WTC11 (cell line): Measurements from ENCODE around the gene ARID2.

Experiments used
- CREB1 ChIP-seq: sonication (generic); formaldehyde crosslinking; IDR thresholded peaks from 2 replicates; pipeline ENCODE4 v1.8.0; 2023; ENCODE audit warnings: mild to moderate bottlenecking, missing genetic modification reagents
- FOXJ3 ChIP-seq: sonication (generic); formaldehyde crosslinking; IDR thresholded peaks from 2 replicates; pipeline ENCODE4 v1.9.0; 2021; ENCODE audit warnings: missing genetic modification reagents, mild to moderate bottlenecking, borderline replicate concordance
- NR2C2 ChIP-seq: sonication (generic); formaldehyde crosslinking; IDR thresholded peaks from 2 replicates; pipeline ENCODE4 v1.8.0; 2022; ENCODE audit warnings: mild to moderate bottlenecking, missing genetic modification reagents
- OVOL2 ChIP-seq: fragments of 250-450 bp; sonication (Bioruptor Pico); IDR thresholded peaks from 2 replicates; pipeline ENCODE4 v1.9.0; 2021; ENCODE audit warnings: mild to moderate bottlenecking, borderline replicate concordance
- TP53 ChIP-seq: sonication (generic); formaldehyde crosslinking; IDR thresholded peaks from 2 replicates; pipeline ENCODE4 v1.8.1; 2023; ENCODE audit warnings: mild to moderate bottlenecking, missing genetic modification reagents
- ZNF423 ChIP-seq: fragments of 250-450 bp; sonication (Bioruptor Pico); IDR thresholded peaks from 2 replicates; pipeline ENCODE4 v2.1.2; 2022; ENCODE audit warnings: mild to moderate bottlenecking, moderate library complexity
- TF ChIP-seq, protein P1 (sequence below): fragments of 200-600 bp; IDR thresholded peaks from 2 replicates; pipeline ENCODE4 v1.8.0; 2022; ENCODE audit warnings: antibody characterized with exemption
- TF ChIP-seq, protein P2 (sequence below): sonication (generic); formaldehyde crosslinking; IDR thresholded peaks from 2 replicates; pipeline ENCODE4 v1.8.1; 2023; ENCODE audit warnings: mild to moderate bottlenecking, missing genetic modification reagents, borderline replicate concordance

DNA sequence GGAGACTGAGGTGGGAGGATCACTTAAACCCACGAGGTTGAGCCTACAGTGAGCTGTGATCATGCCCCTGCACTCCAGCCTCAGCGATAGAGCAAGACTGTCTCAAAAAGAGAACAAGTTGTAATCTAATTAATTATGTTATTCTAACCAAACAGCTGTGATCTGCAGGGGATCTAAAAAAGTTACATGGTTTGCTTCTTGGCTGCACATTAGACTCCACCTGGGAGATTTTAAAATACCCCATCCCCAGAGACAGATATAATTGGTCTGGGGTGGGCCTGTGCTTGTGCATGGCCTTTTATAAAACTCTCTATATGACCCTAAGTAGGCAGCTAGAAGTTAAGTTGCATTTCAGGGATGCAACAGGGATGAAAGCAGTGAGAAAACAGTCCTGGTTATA is 184.1 kb downstream of the ARID2 start:
- TF ChIP-seq NR2C2 (CRISPR knock-in tag), result no peak
- TF ChIP-seq FOXJ3 (CRISPR knock-in tag), result no peak
- no peak for TF ChIP-seq CREB1 (CRISPR knock-in tag)
- TF ChIP-seq TP53 (CRISPR knock-in tag), result no peak
- TF ChIP-seq, protein P1, sequence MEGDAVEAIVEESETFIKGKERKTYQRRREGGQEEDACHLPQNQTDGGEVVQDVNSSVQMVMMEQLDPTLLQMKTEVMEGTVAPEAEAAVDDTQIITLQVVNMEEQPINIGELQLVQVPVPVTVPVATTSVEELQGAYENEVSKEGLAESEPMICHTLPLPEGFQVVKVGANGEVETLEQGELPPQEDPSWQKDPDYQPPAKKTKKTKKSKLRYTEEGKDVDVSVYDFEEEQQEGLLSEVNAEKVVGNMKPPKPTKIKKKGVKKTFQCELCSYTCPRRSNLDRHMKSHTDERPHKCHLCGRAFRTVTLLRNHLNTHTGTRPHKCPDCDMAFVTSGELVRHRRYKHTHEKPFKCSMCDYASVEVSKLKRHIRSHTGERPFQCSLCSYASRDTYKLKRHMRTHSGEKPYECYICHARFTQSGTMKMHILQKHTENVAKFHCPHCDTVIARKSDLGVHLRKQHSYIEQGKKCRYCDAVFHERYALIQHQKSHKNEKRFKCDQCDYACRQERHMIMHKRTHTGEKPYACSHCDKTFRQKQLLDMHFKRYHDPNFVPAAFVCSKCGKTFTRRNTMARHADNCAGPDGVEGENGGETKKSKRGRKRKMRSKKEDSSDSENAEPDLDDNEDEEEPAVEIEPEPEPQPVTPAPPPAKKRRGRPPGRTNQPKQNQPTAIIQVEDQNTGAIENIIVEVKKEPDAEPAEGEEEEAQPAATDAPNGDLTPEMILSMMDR, result no peak
- TF ChIP-seq OVOL2 (CRISPR knock-in tag), result no peak
- TF ChIP-seq ZNF423 (CRISPR knock-in tag), result no peak
- TF ChIP-seq, protein P2, sequence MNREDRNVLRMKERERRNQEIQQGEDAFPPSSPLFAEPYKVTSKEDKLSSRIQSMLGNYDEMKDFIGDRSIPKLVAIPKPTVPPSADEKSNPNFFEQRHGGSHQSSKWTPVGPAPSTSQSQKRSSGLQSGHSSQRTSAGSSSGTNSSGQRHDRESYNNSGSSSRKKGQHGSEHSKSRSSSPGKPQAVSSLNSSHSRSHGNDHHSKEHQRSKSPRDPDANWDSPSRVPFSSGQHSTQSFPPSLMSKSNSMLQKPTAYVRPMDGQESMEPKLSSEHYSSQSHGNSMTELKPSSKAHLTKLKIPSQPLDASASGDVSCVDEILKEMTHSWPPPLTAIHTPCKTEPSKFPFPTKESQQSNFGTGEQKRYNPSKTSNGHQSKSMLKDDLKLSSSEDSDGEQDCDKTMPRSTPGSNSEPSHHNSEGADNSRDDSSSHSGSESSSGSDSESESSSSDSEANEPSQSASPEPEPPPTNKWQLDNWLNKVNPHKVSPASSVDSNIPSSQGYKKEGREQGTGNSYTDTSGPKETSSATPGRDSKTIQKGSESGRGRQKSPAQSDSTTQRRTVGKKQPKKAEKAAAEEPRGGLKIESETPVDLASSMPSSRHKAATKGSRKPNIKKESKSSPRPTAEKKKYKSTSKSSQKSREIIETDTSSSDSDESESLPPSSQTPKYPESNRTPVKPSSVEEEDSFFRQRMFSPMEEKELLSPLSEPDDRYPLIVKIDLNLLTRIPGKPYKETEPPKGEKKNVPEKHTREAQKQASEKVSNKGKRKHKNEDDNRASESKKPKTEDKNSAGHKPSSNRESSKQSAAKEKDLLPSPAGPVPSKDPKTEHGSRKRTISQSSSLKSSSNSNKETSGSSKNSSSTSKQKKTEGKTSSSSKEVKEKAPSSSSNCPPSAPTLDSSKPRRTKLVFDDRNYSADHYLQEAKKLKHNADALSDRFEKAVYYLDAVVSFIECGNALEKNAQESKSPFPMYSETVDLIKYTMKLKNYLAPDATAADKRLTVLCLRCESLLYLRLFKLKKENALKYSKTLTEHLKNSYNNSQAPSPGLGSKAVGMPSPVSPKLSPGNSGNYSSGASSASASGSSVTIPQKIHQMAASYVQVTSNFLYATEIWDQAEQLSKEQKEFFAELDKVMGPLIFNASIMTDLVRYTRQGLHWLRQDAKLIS (CRISPR knock-in tag), result no peak
